H9 (cell line): Measurements from ENCODE around the gene IL12A. TPM values are rescaled to one million over a fixed set of nuclear protein-coding genes. Genes with fewer than 3 reads are reported as not detected.
A peak's percentile ranks its signal among the peaks of the same experiment; 100 is the strongest.

ENCODE experiments used
- DNase-seq: peaks from one replicate; pipeline ENCODE4 v3.0.0-alpha.2; 2017
- H2AFZ ChIP-seq: one replicate; pipeline ENCODE4 v1.6.1; 2013; ENCODE audit warnings: mild to moderate bottlenecking, low read length, control low read depth, moderate library complexity
- H2AK5ac ChIP-seq: 2 replicates; pipeline ENCODE4 v1.6.1; 2013; ENCODE audit warnings: low read length, control low read depth, mixed read lengths; ENCODE audit not compliant: insufficient read length
- H2BK120ac ChIP-seq: one replicate; pipeline ENCODE4 v1.6.1; 2013; ENCODE audit warnings: low read depth, mild to moderate bottlenecking, low read length, control low read depth, inconsistent platforms; ENCODE audit not compliant: poor library complexity, severe bottlenecking
- H2BK12ac ChIP-seq: 2 replicates; pipeline ENCODE4 v1.6.1; 2013; ENCODE audit warnings: low read length, control low read depth, mixed read lengths, low read depth; ENCODE audit not compliant: insufficient read length
- H2BK15ac ChIP-seq: 2 replicates; pipeline ENCODE4 v1.6.1; 2013; ENCODE audit warnings: low read depth, low read length, control low read depth
- H2BK20ac ChIP-seq: one replicate; pipeline ENCODE4 v1.6.1; 2013; ENCODE audit warnings: low read depth, mild to moderate bottlenecking, low read length, control low read depth, inconsistent platforms; ENCODE audit not compliant: poor library complexity, severe bottlenecking
- H2BK5ac ChIP-seq: 2 replicates; pipeline ENCODE4 v1.6.1; 2013; ENCODE audit warnings: low read length, control low read depth, mixed read lengths; ENCODE audit not compliant: insufficient read length
- H3K14ac ChIP-seq: 2 replicates; pipeline ENCODE4 v1.6.1; 2013; ENCODE audit warnings: low read length, control low read depth; ENCODE audit not compliant: insufficient read depth
- H3K18ac ChIP-seq: 2 replicates; pipeline ENCODE4 v1.6.1; 2013; ENCODE audit warnings: low read depth, mild to moderate bottlenecking, mixed read lengths, low read length, control low read depth; ENCODE audit not compliant: insufficient read length
- H3K23ac ChIP-seq: 2 replicates; pipeline ENCODE4 v1.6.1; 2013; ENCODE audit warnings: low read length, control low read depth, mixed read lengths, low read depth; ENCODE audit not compliant: insufficient read length
- H3K23me2 ChIP-seq: 2 replicates; pipeline ENCODE4 v1.6.1; 2013; ENCODE audit warnings: low read depth, mild to moderate bottlenecking, mixed read lengths, low read length, control low read depth; ENCODE audit not compliant: insufficient read length, poor library complexity, severe bottlenecking
- H3K27ac ChIP-seq: 2 replicates; pipeline ENCODE4 v1.5.1; 2013; ENCODE audit warnings: low read length, control low read depth, mixed read lengths, low read depth; ENCODE audit not compliant: insufficient read length
- H3K27me3 ChIP-seq: 2 replicates; pipeline ENCODE4 v1.6.1; 2013; ENCODE audit warnings: low read length, control low read depth, inconsistent platforms; ENCODE audit not compliant: insufficient read depth
- H3K4ac ChIP-seq: 2 replicates; pipeline ENCODE4 v1.6.1; 2013; ENCODE audit warnings: low read depth, mild to moderate bottlenecking, control low read depth, inconsistent platforms, low read length, moderate library complexity
- H3K4me1 ChIP-seq: 2 replicates; pipeline ENCODE4 v1.6.1; 2013; ENCODE audit warnings: low read length, control low read depth, inconsistent platforms; ENCODE audit not compliant: insufficient read depth
- H3K4me2 ChIP-seq: 2 replicates; pipeline ENCODE4 v1.6.1; 2013; ENCODE audit warnings: low read length, control low read depth, mixed read lengths; ENCODE audit not compliant: insufficient read length, insufficient read depth
- H3K56ac ChIP-seq: 2 replicates; pipeline ENCODE4 v1.6.1; 2013; ENCODE audit warnings: low read depth, mild to moderate bottlenecking, mixed read lengths, low read length, control low read depth; ENCODE audit not compliant: insufficient read length
- H3K79me1 ChIP-seq: 2 replicates; pipeline ENCODE4 v1.6.1; 2013; ENCODE audit warnings: low read depth, mild to moderate bottlenecking, moderate library complexity, low read length, control low read depth, inconsistent platforms; ENCODE audit not compliant: insufficient read depth, poor library complexity, severe bottlenecking
- H3K79me2 ChIP-seq: 2 replicates; pipeline ENCODE4 v1.6.1; 2013; ENCODE audit warnings: low read length, control low read depth, inconsistent platforms; ENCODE audit not compliant: insufficient read depth
- H3K9ac ChIP-seq: 2 replicates; pipeline ENCODE4 v1.6.1; 2013; ENCODE audit warnings: low read length, control low read depth, mixed read lengths; ENCODE audit not compliant: insufficient read length; ENCODE audit errors: extremely low read depth
- H3K9me3 ChIP-seq: one replicate; pipeline ENCODE4 v1.6.1; 2013; ENCODE audit warnings: low read depth, low read length, inconsistent platforms; ENCODE audit not compliant: control insufficient read depth
- H3T11ph ChIP-seq: one replicate; pipeline ENCODE4 v1.6.1; 2013; ENCODE audit warnings: mild to moderate bottlenecking, low read length, control low read depth, inconsistent platforms
- H4K20me1 ChIP-seq: one replicate; pipeline ENCODE4 v1.6.1; 2013; ENCODE audit not compliant: control insufficient read depth, insufficient read length, insufficient read depth
- H4K5ac ChIP-seq: 2 replicates; pipeline ENCODE4 v1.6.1; 2013; ENCODE audit warnings: low read depth, mild to moderate bottlenecking, mixed read lengths, low read length, control low read depth; ENCODE audit not compliant: insufficient read length
- H4K8ac ChIP-seq: replicated peaks from 2 replicates; pipeline ENCODE4 v1.6.1; 2013; ENCODE audit warnings: low read length, control low read depth, mixed read lengths, low read depth; ENCODE audit not compliant: insufficient read length
- H4K91ac ChIP-seq: 2 replicates; pipeline ENCODE4 v1.6.1; 2013; ENCODE audit warnings: low read depth, mild to moderate bottlenecking, moderate library complexity, mixed read lengths, low read length, control low read depth; ENCODE audit not compliant: insufficient read length
- H3K27ac Mint-ChIP-seq, 3 experiments: 2 replicates in 2 of 3; 3 replicates in 1 of 3; pipeline ENCODE4 v1.8.0; 2020 to 2021; ENCODE audit warnings: mixed read lengths in 3 of 3, mild to moderate bottlenecking in 1 of 3, moderate library complexity in 1 of 3
- H3K27me3 Mint-ChIP-seq: 2 replicates; pipeline ENCODE4 v1.8.0; 2021; ENCODE audit warnings: low read depth, mild to moderate bottlenecking, moderate library complexity, mixed read lengths
- H3K36me3 Mint-ChIP-seq, 3 experiments: 2 replicates in 2 of 3; 3 replicates in 1 of 3; pipeline ENCODE4 v1.8.0; 2020 to 2021; ENCODE audit warnings: low read depth in 3 of 3, mixed read lengths in 3 of 3; ENCODE audit not compliant: insufficient read depth in 1 of 3
- H3K4me1 Mint-ChIP-seq, 2 experiments: 2 replicates each; pipeline ENCODE4 v1.8.0; 2020; ENCODE audit warnings: mixed read lengths in 2 of 2
- H3K4me3 Mint-ChIP-seq, 2 experiments: 2 replicates in 1 of 2; 3 replicates in 1 of 2; pipeline ENCODE4 v1.8.0; 2020 to 2021; ENCODE audit warnings: mild to moderate bottlenecking in 2 of 2, mixed read lengths in 2 of 2, moderate library complexity in 1 of 2
- H3K9me3 Mint-ChIP-seq, 2 experiments: 2 replicates in 1 of 2; 3 replicates in 1 of 2; pipeline ENCODE4 v1.8.0; 2020; ENCODE audit warnings: mild to moderate bottlenecking in 2 of 2, mixed read lengths in 2 of 2, moderate library complexity in 1 of 2
- WGBS: extraction: QIAGEN DNeasy Blood & Tissue Kit; methylation state at CpG from one replicate; pipeline ENCODE4 v1.1.7; 2013; ENCODE audit warnings: missing lambda C conversion rate, low lambda C conversion rate, mixed read lengths; ENCODE audit not compliant: insufficient read length; ENCODE audit errors: extremely low coverage; 5-methylcytosine and 5-hydroxymethylcytosine counted together
- total RNA-seq: library from RNA; stranded (reverse); gene quantifications from 2 replicates; pipeline ENCODE4 v1.2.1, GENCODE V29; 2021
- TF ChIP-seq, protein P1 (sequence below): fragments of 200-600 bp; sonication (generic); conservative IDR thresholded peaks from 3 replicates; pipeline ENCODE4 v1.8.0; 2021; ENCODE audit warnings: antibody characterized with exemption, mild to moderate bottlenecking

IL12A gene
- total RNA-seq, 1 experiment from 2014 or later = 0.50 TPM

DNA sequence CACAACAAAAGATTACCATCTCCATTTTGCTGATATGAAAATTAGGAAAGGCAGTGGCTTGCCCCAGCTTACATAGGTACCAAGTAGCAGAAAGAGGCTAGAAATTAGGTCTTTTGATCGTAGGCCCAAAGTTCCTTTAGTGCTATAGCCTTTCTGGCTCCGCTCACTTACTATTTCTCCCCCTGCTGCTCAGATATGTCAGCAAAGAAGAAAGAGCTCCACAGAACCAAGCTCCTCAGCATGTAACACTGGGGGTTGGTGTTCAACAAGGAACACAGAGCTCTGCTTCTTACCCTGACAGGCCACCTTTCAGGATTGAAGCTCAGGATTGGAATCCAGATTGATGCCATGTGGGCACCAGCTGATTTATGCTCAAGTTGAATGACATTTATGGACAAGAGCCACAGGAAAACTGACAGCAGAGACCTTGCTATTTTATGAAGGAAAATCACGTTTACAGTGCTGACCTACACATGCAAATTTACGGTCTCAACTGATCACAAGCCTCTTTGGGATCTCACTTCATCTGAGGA, 6.1 kb upstream of the IL12A start:
- H3K18ac ChIP-seq = no peak overlapping the region
- Mint-ChIP-seq H3K27me3 (peaks cover 3% of the 10 kb centered on the region), H3K4me1 (peaks cover 0 to 6% of the 10 kb centered on the region in 2 experiments; a peak in 1 of 4 replicates), H3K36me3 (0 out of 7 replicates have a peak, but pooled peaks cover 0 to under 1% (median 0%) of the 10 kb centered on the region in 3 experiments), H3K4me3 (no peak overlapping the region), H3K27ac (no peak overlapping the region), H3K9me3 (peaks cover 8 to 11% of the 10 kb centered on the region in 2 experiments; a peak in 2 of 5 replicates)
- no peaks in the 10 kb centered on the region for H3K4me1 ChIP-seq
- no peak overlapping the region for H3K14ac ChIP-seq
- TF ChIP-seq, protein P1, sequence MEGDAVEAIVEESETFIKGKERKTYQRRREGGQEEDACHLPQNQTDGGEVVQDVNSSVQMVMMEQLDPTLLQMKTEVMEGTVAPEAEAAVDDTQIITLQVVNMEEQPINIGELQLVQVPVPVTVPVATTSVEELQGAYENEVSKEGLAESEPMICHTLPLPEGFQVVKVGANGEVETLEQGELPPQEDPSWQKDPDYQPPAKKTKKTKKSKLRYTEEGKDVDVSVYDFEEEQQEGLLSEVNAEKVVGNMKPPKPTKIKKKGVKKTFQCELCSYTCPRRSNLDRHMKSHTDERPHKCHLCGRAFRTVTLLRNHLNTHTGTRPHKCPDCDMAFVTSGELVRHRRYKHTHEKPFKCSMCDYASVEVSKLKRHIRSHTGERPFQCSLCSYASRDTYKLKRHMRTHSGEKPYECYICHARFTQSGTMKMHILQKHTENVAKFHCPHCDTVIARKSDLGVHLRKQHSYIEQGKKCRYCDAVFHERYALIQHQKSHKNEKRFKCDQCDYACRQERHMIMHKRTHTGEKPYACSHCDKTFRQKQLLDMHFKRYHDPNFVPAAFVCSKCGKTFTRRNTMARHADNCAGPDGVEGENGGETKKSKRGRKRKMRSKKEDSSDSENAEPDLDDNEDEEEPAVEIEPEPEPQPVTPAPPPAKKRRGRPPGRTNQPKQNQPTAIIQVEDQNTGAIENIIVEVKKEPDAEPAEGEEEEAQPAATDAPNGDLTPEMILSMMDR = peak; percentile 29; the same call in 1 of the 3 replicates
- H3K9me3 ChIP-seq = no peaks in the 10 kb centered on the region
- H2BK20ac ChIP-seq = no peak overlapping the region
- no peak overlapping the region for H4K5ac ChIP-seq
- H3T11ph ChIP-seq = no peak overlapping the region
- WGBS = no CpG with 5 or more reads among the region's 4 CpGs
- H4K8ac ChIP-seq = no peak overlapping the region
- no peak overlapping the region for H2BK120ac ChIP-seq
- no peaks in the 10 kb centered on the region for H3K23me2 ChIP-seq
- H3K23ac ChIP-seq = no peak overlapping the region
- no peaks in the 10 kb centered on the region for H3K27me3 ChIP-seq
- H2BK5ac ChIP-seq = no peak overlapping the region
- H3K27ac ChIP-seq = no peak overlapping the region
- H2AFZ ChIP-seq = no peak overlapping the region
- no peaks in the 10 kb centered on the region for H3K79me1 ChIP-seq
- H3K56ac ChIP-seq = no peak overlapping the region
- no peak overlapping the region for H2AK5ac ChIP-seq
- DNase-seq = no peak
- H2BK15ac ChIP-seq = no peak overlapping the region
- H3K79me2 ChIP-seq = no peaks in the 10 kb centered on the region
- no peak overlapping the region for H3K9ac ChIP-seq
- no peak overlapping the region for H3K4me2 ChIP-seq
- no peak overlapping the region for H2BK12ac ChIP-seq
- no peak overlapping the region for H4K91ac ChIP-seq
- H3K4ac ChIP-seq = no peak overlapping the region
- H4K20me1 ChIP-seq = no peaks in the 10 kb centered on the region
